Umbilical cord (tissue), 2 donors: ENCODE data around the gene LAPTM5. TPM values are rescaled to one million over a fixed set of nuclear protein-coding genes. Genes with fewer than 3 reads are reported as not detected.

Experiments
- DNase-seq: peaks from one replicate; pipeline ENCODE4 v3.0.0-alpha.2; 2015; ENCODE audit warnings: low spot score
- total RNA-seq: library from RNA; depleted of rRNA; stranded (reverse); fragments of >200 nt; gene quantifications from one replicate; pipeline ENCODE4 v1.2.3, GENCODE V29; 2014; ENCODE audit warnings: low replicate concordance; ENCODE audit not compliant: insufficient read depth

The LAPTM5 gene
- total RNA-seq, 1 donor from 2014 or later = 14.4 TPM

DNA sequence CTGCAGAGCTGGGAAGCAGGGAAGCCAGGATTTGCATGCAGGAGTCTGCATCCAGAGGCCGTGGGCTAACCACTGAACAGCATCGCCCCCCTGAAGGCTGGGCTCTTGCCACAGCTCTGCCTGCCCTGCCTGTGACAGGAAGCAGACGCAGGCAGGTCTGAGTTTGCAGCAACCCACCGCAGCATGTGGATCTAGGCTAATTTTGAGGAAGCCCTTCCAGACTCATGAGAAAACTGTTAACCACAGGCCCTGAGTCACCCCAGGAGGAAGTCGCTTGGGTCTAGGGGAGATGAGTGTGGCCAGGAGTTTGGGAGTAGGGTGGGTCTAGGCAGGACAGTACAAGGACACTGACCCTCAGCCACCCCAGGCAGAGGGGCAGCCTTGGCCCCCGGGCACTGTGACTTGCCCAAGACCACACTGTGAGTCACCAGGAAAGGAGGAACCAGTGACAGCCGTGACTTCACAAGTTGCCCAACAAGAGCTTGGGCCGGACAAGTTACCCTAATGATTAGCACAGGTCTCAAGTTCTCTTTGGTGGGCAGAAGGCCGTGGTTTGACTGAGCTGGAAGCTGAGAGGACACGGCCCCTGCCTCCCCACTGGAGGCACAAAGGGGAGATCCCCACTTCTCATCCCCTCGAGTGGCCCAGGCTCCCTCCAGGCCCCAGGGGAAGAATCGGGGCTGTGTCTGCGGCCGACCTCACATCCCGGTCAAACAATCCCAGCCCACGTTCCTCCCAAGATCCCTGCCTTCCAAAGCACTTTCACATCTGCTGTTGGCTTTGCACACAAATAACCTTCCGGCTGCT is 826 bp downstream of the LAPTM5 start:
- DNase-seq = peak; percentile 68

GRCh38 chr1:30756206-30756544 is 1.4 kb downstream of the LAPTM5 start:
- DNase-seq = no peak

DNA sequence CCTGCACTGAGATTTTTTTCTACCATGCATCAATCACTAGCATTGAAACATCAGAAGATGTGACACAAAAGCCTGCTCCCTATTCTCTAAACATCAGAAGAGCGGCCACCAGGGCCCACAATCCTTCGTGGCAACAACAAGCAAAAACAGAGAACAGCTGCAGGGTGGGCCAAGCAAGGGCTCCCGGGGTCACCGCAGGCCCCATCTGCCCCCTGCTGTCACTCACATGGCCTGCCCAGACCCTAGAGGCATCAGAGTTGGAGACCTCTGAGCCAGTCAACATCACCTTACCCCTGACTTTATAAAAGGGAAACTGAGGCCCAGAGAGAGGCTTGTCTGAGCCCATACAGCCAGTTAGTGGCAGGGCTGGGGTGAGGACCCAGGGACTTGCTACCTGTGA is 1.8 kb downstream of the LAPTM5 start:
- DNase-seq = no peak

DNA sequence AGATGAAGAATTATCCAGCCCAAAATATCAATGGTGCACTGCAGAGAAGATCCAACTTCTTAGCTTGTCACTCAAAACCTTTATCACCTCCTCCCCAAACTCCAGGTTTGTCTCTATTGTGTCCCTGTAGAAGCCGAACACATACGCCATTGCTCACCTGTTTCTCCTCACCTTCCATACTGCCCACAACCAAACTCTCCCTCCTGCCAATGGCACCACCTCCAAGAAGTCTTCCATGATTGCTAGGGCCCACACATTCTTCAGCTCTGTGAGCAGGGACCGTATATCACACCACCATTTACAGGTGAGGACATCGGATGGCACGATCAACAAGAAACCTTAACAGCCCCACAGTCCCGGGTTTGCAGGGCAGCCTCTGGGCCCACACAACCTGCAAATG is 2.2 kb downstream of the LAPTM5 start:
- no peak for DNase-seq

DNA sequence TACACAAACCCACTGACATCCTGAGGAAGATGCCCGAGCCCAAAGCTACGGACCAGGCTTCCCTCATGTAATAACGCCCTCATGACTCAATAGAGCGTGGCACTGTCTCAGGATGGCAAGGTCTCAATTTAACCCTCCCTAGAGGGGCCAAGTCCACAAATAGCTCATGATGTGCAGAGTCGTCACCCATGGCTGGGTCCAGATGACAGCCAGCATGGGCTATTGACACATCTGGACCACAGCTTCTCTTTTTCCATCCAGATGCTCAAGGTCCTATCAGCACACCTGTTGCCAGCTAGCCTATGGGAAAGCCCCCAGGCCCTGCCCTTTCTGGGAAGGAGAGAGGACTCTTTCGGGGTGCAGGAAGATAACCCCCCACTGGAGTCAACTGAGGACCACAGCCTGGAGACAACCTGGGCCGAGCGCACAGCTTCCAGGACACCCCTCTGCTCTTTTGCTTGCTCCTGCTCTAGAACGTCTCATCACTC is 2.8 kb downstream of the LAPTM5 start:
- DNase-seq = no peak

- DNase-seq = no peak
Measured at GRCh38 chr1:30753660-30754123, 3.9 kb downstream of the LAPTM5 start.

GRCh38 chr1:30753118-30753517 is 4.5 kb downstream of the LAPTM5 start:
- no peak for DNase-seq

- no peak for DNase-seq
Measured at GRCh38 chr1:30752651-30752908, 5.0 kb downstream of the LAPTM5 start.

DNA sequence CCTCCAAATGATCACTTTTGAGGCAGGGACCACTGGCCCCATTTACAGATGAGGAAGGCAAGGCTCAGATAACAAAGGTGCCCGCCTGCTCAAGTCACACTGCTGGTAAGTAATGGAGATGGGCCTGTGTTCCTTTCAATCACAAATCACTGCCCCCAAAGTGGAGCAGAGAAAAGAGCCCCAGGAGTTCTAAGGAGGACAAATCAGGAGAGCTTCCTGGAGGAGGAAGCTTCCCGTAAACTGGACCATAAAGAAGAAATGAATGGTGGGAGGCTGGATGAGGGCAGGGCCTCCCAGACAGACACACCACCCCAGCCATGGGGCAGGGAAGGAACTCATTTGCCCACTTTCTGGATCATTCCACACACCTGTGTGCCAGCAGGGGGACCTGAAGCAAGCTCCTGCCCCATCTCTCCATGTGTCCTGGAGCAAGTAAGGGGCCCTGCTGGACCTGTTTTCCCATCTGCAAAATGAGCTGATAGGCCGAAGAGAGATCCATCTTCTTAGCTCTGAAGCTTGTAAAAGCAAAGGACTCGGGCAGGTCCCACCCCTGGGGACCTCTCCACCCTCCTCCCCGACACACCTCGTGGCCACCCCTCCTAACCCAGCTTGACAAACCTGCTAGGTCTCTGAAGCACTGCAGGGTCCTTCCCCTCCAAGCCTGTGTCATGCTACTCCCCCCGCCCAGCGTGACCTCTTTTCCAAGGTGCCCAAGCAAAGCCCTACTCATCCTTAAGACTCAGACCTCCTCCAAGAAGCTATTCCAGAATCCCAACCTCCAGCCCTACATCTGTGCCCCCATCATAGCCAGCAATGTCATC is 5.5 kb downstream of the LAPTM5 start:
- no peak for DNase-seq

DNA sequence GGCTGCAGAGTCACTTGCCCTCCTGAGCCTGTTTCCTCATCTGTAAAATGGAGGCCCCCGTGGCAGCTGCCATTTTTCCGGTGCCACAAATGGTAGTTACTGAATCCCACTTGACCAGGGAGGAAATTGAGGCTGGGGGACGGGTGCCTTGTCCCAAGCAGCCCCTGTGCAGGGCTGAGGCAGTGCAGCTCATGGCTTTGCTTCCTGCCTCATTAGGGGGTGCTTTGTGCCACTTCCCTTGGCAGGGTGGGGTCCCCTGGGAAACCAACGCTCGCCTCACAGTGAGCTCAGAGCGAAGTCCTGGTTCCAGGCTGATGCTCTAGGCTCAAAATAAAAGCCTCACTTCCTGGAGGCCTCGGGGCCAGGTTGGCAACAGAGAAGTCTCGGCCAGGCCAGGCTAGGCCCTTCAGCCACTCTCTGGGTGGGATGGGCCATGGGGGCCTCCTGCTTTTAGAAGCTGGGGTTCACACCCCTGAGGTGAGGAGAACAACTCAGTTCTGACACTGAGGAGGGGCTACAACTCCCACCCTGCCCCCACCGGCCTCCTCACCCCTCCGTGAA is 6.8 kb downstream of the LAPTM5 start:
- DNase-seq = no peak

DNA sequence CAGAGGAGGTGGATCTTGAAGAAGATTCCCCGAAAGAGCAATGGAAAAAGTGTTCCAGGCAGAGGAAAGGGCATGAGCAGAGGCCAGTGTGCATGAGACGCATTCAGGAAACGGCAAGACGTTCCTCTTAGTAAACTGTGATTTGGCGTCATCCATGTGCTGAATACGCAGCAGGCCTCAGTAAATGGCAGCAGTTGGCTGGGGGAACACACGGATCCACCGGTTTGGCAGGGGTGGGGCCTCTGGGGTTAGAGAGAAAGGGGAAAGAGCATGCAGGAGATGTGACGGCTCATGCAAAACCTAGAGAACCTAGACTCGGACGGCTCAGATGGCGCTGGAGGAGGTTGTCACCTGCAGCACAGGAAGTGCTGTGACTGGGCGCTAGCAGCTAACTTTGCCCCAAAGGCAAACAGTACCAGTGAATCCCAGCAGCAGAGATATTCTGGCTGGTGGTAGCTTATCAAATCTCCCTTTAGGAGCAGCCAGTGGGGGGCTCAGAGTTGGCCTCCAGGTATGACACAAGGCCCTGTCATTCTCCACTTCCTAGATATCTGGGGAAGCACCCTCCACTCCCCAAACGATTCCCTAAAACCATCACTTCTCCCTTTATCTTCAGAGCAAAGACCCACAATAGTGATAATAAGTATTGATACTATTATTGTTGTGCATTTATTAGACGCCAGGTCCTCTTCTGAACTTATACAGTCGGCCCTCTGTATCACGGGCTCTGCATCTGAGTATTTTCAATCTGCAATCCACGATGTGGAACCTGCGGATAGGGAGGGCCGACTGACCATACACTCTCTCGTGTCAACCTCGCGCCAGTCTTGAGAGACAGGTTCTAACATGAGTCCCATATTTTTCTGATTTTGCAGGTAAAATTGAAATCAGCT is 7.6 kb downstream of the LAPTM5 start:
- no peak for DNase-seq

- DNase-seq = no peak
Measured at GRCh38 chr1:30748699-30749401, 8.7 kb downstream of the LAPTM5 start.

DNA sequence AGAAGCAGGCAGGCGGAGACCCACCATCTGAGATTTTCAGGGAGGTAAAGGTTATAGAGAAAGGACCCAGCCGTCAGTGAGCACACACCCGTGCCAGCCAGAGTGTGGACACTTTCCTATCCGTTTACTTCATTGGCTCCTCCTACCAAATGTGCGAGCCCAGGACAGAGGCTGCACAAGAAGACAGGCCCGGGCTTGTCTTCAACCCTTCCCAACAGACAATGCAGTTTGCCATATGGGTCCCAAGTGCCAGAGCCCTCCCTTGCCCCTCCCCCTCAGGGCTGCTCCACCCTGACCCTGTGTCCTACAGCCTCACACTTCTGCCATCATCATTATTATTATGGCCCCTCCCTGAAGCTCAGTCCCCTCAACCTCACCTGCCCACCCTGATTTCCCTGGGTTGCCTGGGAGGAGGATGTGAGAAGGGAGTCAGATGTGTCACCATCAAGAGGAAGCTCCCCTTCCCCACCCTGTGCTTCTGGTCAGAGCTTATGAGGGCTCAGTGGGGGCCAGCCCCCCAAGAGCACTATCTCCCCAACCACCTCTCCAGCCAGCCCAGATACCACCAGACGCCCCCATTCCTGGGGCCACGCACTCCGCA is 9.4 kb downstream of the LAPTM5 start:
- DNase-seq = peak; percentile 44

DNA sequence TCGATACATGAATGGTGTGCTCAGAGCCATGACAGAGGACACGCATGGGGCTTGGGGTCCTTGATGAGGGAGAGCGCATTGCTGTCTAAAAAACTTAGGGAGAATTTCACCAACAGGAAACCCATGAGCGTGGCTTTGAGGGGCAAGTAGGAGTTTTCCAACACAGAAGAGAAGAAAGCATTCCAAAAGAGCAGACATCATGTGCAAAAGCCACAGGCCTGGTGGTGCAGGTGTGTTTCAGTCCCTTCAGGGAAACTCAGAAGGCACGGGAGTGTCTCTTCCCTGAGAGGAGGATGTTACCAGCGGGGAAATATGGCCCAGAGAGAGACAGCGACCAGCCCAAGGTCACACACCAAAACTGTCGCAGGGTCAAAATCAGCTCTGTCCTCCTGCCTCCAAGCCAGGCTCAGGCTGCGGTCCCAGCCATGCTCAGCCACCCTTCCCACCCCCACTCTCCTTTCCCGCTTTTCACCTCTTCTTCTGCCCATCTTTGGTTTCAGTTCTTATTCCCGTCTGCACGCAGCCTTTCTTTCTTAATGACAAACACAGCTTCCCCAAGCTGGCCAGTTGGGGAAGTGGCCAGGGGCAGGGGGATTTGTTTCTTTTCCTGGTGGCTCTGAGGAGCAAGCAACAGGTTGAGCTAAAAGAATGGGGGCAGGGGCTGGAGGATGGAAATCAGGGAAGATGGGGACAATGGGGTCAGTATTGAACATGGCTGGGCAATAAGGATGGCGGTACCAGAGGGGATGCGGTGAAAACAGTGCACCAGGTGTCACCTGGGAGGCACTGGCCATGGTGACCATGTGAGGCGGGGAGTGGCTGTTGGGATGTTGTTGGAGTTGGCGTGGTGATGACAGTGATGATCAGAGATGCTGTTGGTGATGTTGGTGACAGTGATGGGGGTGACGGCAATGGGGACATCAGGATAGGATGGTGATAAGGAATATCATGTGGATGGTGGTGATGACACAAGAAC is 10.3 kb downstream of the LAPTM5 start:
- DNase-seq = no peak

- DNase-seq = no peak
Measured at GRCh38 chr1:30746212-30747032, 11.2 kb downstream of the LAPTM5 start.

DNA sequence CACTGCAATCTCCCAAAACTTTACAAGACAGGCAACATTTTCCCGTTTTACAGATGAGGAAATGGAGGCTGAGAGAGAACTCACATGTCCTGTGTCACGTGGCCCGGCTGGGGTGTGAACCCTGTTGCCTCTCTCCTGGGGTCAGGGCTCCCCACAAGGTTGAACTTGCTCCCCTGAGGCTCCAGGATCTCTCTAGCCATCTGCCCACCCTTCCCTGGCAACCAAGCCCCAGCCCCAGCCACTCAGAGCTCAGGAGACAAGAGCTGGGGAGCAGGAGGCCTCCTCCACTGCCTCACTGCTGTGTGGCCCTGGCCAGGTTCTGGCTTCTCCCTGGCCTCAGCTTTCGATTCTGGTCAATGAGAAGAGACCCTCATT is 11.8 kb downstream of the LAPTM5 start:
- no peak for DNase-seq

DNA sequence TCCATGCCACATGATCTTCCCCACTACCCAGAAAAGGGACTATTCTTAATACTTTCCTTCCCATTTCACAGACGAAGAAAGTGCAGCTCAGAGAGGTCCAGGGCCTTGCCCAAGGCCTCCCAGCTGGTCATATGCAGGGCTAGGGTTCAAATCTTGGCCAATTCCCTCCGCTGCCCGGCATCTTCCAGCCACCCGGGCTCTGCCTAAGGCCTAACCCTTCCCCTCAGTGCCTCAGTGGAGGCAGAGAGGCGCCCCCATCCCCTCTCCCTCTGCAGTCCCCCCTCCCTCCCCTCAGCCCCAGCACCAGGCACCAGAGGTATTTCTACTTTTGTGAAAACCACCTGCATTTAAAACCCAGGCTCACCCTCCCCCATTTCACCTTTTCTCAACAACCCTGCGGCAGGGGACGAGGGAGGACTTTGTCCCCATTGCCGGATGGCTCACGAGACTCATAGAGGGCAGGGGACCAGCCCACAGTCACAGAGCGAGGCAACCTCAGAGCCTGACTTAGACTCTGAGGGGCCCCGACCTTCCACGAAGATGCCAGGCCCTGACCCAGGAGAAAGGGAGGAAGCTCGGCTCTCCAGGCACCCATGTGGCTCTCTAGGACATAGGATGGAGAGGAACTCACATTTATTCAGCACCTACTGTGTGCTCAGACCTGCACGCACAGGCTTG is 12.3 kb downstream of the LAPTM5 start:
- DNase-seq = no peak
